HG02588 (cell line): ENCODE results near the gene DNM2.

Experiments used
- ATAC-seq: cut with Tn5 transposase; IDR thresholded peaks from one replicate; pipeline ENCODE4 v1.9.1; 2021; ENCODE audit warnings: mild to moderate bottlenecking, moderate library complexity; ENCODE audit not compliant: unreplicated experiment

The DNM2 gene

DNA sequence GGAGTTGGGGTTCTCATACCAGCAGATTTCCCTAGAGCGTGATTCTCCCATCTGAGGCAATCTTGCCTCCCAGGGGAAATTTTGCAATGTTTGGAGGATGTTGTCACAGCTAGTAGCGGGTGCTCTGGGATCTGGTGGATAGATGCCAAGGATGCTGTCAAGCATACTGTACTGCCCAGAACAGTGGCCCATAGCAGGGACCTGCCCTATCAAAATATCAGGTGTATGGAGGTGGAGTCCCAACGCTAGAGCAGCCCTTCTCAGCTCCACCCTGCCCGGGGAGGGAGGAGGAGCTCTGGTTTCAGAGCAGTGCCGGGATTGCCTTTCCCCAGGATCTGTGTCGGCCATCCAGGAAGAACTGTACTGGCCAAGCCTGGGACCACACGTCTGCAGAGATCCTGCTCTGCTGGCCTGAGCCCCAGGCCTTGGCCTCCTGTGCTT lies 27.5 kb upstream of the DNM2 start:
- ATAC-seq = no peak

DNA sequence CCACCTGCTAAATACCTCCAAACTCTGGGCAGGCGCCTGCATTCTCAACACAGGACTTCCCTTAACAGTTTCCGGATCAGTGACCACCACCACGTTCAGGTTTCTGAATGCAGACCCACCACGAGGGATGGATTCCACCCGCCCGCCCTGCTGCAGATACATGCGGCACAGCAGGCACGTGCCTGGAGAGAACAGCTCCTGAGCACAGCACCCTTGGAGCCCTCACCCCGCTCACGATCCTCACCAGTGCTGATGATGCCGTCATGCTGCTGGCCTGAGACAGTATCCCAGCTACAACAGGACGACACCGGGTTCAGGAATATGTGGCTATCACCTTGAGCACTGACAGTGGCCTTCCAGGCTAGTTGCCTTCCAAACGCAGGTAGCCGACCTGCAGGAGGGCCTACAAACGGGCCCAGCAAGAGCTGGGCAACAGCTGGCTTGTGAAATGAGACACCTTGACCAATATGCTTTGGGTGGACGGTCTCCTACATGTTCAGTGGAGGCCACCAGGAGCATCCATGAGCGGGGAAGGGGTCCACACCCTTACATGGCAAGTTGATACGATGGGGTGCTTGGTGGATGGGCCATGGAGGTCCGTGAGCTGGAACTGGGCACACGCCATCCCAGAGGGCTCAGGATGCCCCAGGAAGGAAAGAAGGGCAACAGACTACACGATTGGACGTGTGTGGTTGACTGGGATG lies 26.5 kb upstream of the DNM2 start:
- ATAC-seq = no peak

DNA sequence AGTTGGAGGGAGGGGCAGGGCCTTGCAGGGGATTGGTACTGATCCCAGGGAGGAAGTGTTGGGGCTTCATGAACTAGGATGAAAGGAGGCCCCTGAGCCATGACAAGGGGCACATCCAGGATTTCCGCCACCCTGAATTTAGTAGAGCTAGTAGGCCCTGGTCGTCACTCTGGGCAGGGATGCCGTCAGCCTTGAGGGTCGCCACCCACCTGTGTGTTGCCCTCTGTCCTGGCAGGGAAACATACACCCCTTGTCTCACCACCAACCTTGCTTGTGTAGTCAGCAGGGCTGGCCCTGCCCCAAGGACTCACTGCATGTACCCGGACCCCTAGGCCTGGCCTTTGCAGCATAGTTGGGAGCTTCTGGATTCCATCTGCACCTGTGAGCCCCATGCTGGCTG lies 26.0 kb upstream of the DNM2 start:
- ATAC-seq = no peak

DNA sequence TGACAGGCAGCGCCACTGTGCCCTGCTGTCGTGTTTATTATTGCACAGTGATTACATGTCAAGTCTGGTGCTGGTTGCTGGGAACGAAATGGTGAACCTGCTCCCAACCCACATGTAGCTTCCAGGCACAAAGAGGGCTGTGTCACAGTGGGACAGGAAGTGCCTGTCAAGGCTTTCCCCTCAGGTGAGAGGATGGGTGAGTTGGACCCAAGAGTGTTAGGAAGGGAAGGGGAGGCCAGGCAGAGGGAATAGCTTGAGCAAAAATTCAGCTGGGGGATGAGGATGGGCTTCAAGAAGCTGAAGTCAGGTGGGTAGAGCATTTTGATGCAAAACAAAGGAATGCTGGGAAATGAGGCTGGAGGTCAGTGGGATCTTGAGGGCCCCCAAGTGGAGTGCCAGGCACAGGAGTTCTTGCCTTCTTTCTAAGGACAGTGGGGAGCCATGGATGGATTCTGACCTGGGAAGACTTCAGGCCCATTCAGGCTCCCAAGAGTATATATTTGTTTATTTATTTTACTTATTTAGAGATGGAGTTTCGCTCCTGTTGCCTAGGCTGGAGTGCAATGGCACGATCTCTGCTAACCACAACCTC lies 25.1 kb upstream of the DNM2 start:
- ATAC-seq = no peak

DNA sequence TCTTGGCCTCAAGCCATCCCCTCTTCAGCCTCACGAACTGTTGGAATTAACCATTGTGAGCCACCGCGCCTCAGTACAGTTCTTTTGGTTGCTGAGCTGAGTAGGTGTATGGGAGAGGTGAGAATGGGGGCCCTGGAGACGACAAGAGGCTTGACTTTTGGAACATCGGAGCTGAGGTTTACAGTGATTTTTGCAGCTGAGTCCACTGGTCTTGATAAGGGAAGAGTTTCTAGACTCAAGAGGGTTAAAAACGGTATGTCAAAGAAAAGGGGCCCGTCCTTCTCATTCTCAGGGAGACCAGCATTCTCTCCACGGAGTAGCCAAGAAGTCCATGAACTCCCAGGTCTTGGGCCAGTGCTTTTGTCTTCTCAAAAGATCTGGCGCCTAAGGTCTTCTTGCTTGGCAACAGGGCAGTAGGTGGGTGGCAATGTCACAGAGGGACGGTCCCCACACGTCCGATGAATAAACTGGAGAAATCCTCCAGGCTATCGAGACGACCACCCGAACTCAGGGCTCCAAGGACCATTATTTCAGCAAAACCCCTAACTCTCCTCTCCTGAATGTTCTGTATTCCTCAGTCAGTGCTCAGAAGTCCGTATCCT lies 23.1 kb upstream of the DNM2 start:
- no peak for ATAC-seq

DNA sequence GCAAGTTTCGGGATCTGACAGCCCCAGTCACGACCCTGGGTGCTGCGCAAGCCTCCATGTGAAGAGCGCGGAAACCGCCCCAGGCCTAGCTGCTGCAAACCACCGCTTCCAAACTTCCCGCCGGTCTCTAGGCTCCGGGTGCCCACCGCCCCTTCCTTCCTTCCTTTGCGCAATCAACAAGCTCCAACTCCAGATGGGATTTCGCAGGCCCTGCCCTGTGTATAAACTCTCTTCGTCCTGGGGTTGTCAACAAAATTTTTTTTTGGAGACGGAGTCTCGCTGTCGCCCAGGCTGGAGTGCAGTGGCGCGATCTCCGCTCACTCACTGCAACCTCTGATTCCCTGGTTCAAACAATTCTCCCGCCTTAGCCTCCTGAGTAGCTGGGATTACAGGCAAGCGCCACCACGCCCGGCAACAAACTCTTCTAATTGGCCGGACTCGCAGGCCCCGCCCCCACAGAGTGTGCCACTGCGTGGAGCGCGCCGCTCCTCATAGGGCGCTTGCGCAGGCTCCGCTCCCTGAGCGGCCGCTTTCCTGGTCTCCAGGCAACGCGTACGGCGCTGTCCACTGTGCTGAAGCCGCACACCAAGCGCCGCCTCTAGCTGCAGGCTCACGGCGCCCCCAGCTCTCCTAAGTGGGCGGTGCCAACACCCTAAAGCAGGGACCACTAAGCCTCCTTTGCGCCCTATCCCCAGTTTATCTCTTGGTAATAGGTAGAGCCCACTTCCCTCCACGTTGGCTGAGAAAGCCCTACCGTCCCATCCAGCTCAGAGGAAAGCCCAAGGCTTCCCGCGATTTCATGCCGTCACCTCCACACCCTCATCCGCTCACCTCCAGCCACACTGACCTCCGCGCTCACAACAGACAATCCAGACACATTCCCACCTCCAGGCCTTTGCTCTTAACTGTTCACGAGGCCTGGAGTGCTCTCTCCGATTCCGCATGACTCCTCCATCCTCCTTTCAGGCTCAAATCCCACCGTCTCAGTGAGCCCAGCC lies 22.2 kb upstream of the DNM2 start:
- ATAC-seq = no peak

GRCh38 chr19:10699650-10700335 lies 18.1 kb upstream of the DNM2 start:
- ATAC-seq = no peak

DNA sequence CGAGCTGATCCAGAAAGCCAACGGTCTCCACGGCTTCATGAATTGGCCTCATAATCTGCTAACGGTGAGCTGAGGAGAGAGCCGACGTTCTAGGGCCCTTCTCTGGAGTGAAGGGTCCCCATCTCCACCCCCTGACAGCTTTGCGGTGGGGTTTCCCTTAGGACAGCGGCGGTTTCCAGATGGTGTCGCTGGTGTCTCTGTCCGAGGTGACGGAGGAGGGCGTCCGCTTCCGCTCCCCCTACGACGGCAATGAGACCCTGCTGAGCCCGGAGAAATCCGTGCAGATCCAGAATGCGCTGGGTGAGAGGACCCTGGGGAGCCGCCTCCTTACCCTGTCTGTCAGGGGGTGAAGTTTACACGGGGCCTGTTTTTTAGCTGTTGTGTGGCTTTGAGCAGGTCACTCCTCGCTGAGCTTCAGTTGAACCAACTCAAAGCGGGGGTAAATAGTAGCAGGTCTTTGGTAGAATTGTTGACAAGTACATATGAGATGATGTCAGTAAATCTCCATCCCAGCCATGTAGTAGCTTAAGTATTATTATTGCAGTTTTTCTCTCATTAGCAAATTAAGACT lies 15.8 kb upstream of the DNM2 start:
- peak; percentile 20 for ATAC-seq

- ATAC-seq = no peak
Measured at GRCh38 chr19:10706990-10707389, 10.9 kb upstream of the DNM2 start.

GRCh38 chr19:10707440-10707839 lies 10.4 kb upstream of the DNM2 start:
- no peak for ATAC-seq

- ATAC-seq = no peak
Measured at GRCh38 chr19:10708291-10708690, 9.6 kb upstream of the DNM2 start.

DNA sequence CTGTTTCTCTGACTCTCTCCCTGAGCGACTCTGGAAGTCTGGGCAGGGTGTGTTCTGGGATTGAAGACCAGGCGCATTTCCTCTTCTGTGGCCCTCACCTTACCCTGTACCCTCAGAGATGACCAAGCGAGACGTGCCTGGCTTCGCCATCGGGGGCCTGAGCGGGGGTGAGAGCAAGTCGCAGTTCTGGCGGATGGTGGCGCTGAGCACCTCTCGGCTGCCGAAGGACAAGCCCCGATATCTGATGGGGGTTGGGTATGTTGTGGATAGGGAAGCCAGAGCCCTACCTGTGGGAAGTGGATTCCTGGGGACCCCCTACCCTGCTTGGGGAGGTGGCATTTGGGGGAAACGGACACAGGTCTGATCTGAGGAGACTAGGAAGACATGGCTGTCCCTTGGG lies 5.8 kb upstream of the DNM2 start:
- no peak for ATAC-seq

DNA sequence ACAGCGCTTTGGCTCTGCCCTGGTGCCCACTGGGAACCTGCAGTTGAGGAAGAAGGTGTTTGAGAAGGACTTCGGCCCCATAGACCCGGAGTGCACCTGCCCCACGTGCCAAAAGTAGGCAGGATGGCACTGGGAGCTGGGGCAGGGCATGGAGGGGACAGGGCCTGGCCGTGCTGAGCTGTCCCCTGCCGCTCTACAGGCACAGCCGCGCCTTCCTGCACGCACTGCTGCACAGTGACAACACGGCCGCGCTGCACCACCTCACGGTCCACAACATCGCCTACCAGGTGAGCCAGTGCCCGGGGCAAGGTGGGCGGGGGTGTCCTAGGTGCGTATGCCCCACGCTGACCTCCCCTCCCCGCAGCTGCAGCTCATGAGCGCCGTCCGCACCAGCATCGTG lies 5.1 kb upstream of the DNM2 start:
- no peak for ATAC-seq

DNA sequence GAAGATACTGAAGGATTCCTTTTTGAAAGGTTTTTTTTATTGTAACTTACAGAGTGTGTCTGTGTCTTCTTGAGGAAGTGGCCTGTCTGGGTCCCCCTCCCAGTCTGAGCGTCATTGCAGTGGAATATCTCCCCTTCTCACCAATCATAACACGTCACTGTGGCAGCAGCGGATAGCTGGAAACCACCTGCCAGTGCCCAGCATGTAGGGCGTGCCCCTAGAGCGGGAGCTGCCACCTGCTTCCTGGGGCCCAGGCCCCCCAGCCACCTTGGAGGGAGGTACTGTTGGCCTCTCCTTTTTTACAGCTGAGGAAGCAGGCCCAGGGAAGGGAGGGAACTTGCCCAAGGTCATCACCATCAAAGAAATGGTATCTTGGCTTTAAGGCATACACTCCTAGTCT lies 4.6 kb upstream of the DNM2 start:
- ATAC-seq = no peak

DNA sequence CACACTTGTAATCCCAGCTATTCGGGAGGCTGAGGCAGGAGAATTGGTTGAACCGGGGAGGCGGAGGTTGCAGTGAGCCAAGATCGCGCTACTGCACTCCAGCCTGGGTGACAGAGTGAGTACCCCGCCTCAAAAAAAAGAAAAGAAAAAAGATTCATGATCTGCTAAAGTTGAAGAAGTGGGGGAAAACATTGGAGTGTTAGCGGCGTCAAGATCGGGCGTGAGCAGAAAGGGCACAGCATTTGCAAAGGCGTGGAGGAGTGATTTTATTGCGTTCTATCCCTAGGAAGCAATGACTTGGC lies 874 bp upstream of the DNM2 start:
- ATAC-seq = no peak

DNA sequence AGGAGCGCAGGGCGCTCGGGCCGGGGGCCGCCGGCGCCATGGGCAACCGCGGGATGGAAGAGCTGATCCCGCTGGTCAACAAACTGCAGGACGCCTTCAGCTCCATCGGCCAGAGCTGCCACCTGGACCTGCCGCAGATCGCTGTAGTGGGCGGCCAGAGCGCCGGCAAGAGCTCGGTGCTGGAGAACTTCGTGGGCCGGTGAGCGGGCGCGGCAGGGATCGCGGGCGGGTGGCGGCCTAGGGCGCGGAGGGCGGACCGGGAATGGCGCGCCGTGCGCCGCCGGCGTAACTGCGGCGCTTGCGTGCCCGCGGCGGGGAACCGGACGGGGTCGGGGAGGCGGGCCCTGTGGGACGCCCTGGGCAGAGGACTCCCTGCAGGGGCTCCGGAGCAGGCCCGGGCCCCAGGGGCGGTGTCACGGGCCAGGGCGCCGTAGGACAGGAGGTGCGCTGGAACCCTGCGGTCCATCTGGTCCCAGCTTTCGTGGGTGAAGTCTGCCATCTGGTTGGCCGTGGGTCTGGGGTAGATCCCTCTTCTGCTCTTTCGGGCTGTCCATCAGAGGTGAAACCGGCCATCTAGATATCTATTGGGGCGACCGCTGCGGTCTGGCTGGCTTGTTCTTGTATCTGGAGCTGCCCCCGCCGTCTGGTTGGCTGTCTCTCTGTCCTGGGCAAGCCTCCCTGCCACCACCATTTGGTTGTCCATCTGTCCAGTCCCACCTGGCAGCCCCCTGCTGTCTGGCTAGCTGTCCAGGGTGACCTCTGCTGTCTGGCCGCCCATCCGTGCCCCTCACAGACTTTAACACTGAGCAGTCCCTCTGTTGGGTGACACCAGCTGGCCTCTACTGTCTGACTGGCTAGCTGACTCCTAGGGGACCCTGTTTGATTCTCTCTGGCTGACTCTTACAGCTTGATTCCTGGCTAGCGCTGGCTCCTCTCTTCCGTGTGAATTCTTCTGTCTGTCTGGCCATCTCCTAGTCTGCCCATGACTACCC lies 622 bp downstream of the DNM2 start:
- peak; percentile 21 for ATAC-seq

- no peak for ATAC-seq
Measured at GRCh38 chr19:10719466-10719961, 1.6 kb downstream of the DNM2 start.

DNA sequence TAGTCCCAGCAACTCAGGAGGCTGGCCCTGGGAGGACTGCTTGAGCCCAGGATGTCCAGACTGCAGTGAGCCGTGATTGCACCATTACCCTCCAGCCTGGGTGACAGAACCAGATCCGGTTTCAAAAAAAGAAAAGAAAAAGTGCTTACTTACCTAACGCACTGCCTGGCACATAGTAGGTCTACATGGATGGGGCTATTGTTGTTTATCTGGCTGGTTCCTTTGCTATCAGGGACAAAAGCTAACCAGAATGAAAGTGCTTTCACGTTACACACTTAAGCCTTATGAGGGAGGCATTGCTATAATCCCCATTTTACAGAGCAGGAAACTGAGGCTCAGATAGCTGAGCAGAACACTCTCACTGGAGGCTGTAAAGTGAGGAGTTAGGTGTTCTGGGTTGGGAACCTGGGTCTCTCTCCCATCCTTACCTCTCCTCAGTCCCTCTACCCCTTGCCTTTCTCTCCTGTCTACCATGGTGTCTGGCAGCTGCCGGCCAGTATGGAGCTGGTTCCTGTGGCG lies 2.8 kb downstream of the DNM2 start:
- no peak for ATAC-seq

DNA sequence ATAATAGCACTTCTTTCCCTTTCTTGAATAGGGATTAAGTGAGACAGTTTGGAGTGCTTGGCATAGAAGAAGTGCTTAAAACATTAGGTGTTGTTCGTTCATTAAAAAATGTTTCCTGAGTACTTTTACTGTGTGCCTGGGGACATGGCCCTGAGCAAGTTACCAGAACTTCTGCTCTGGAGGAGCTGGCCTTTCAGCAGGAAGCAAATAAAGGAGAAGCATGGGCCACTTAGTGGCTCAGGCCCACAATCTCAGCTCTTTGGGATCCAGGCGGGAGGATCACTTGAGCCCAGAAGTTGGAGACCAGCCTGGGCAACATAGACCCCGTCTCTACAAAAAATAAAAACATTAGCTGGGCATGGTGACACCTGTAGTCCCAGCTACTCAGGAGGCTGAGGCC lies 5.7 kb downstream of the DNM2 start:
- ATAC-seq = no peak
